SU-DHL-6 (cell line): ENCODE data around the gene CATSPERB.

ENCODE experiments used
- H2AFZ ChIP-seq: fragments of 200-600 bp; sonication (generic); 2 replicates; pipeline ENCODE4 v1.6.1; 2014; ENCODE audit warnings: low read depth, mild to moderate bottlenecking, moderate library complexity, mixed read lengths, antibody characterized with exemption, low read length; ENCODE audit not compliant: severe bottlenecking
- H3F3A ChIP-seq: fragments of 200-600 bp; shearing (Covaris generic); 2 replicates; pipeline ENCODE4 v1.6.0; 2016; ENCODE audit warnings: antibody characterized with exemption, mild to moderate bottlenecking; ENCODE audit not compliant: insufficient read depth
- H3K27ac ChIP-seq: fragments of 200-600 bp; sonication (generic); 2 replicates; pipeline ENCODE4 v1.5.1; 2016; ENCODE audit warnings: low read depth, mild to moderate bottlenecking, low read length, moderate library complexity, mixed read lengths
- H3K27me3 ChIP-seq: fragments of 200-600 bp; sonication (generic), shearing (Covaris generic); 2 replicates; pipeline ENCODE4 v1.6.0; 2014; ENCODE audit warnings: mild to moderate bottlenecking, low read length
- H3K36me3 ChIP-seq: fragments of 200-600 bp; sonication (generic); 2 replicates; pipeline ENCODE4 v1.6.1; 2014; ENCODE audit warnings: mild to moderate bottlenecking, low read length, mixed read lengths
- H3K4me2 ChIP-seq: fragments of 300-600, 200-600 bp; shearing (Covaris generic), sonication (generic); 2 replicates; pipeline ENCODE4 v1.6.0; 2014; ENCODE audit warnings: low read length, low read depth, mild to moderate bottlenecking; ENCODE audit not compliant: poor library complexity, severe bottlenecking
- H3K4me3 ChIP-seq: fragments of 200-600 bp; sonication (generic); 2 replicates; pipeline ENCODE4 v1.5.1; 2014; ENCODE audit warnings: antibody characterized with exemption, low read length, mild to moderate bottlenecking, mixed read lengths; ENCODE audit not compliant: insufficient read depth, poor library complexity, severe bottlenecking
- H3K79me2 ChIP-seq: fragments of 200-600 bp; sonication (generic); 2 replicates; pipeline ENCODE4 v1.6.1; 2014; ENCODE audit warnings: mild to moderate bottlenecking, low read length, moderate library complexity; ENCODE audit not compliant: insufficient read depth
- H3K9ac ChIP-seq: fragments of 200-600 bp; sonication (generic); 2 replicates; pipeline ENCODE4 v1.7.0; 2014; ENCODE audit warnings: mild to moderate bottlenecking, low read length
- H3K9me2 ChIP-seq: fragments of 200-600 bp; sonication (generic); replicated peaks from 2 replicates; pipeline ENCODE4 v1.6.1; 2014; ENCODE audit warnings: low read length; ENCODE audit not compliant: insufficient read depth
- H3K9me3 ChIP-seq: fragments of 200-600 bp; sonication (generic); 2 replicates; pipeline ENCODE4 v1.6.1; 2014; ENCODE audit warnings: low read length, mixed read lengths; ENCODE audit not compliant: insufficient read depth
- H4K20me1 ChIP-seq: fragments of 200-600 bp; sonication (generic); 2 replicates; pipeline ENCODE4 v1.6.1; 2014; ENCODE audit warnings: low read depth, mild to moderate bottlenecking, antibody characterized with exemption, low read length, moderate library complexity, mixed read lengths
- EZH2phosphoT487 ChIP-seq: fragments of 200-600 bp; sonication (generic), shearing (Covaris generic); conservative IDR thresholded peaks from 2 replicates; pipeline ENCODE4 v1.6.1; 2018; ENCODE audit warnings: mild to moderate bottlenecking, antibody characterized with exemption, low read length, moderate library complexity, mixed read lengths
- TF ChIP-seq, protein P1 (sequence below): fragments of 200-600 bp; sonication (generic); IDR thresholded peaks from one replicate; pipeline ENCODE4 v1.5.1; 2017; ENCODE audit warnings: antibody characterized with exemption, mild to moderate bottlenecking, low read length, moderate library complexity; ENCODE audit not compliant: insufficient read depth, poor library complexity, severe bottlenecking

CATSPERB gene

GRCh38 chr14:91555531-91555930 lies 176.4 kb downstream of the CATSPERB start:
- Histone ChIP-seq H3K36me3 (no peaks in the 10 kb centered on the region), H3K4me2 (no peak overlapping the region), H3K79me2 (no peaks in the 10 kb centered on the region), H3K9me2 (no peaks in the 10 kb centered on the region), H4K20me1 (no peaks in the 10 kb centered on the region), H3K27ac (no peak overlapping the region), H2AFZ (no peak overlapping the region), H3K9me3 (no peaks in the 10 kb centered on the region), H3K27me3 (no peaks in the 10 kb centered on the region), H3K9ac (no peak overlapping the region), H3F3A (no peaks in the 10 kb centered on the region), H3K4me3 (no peak overlapping the region)
- TF ChIP-seq, protein P1, sequence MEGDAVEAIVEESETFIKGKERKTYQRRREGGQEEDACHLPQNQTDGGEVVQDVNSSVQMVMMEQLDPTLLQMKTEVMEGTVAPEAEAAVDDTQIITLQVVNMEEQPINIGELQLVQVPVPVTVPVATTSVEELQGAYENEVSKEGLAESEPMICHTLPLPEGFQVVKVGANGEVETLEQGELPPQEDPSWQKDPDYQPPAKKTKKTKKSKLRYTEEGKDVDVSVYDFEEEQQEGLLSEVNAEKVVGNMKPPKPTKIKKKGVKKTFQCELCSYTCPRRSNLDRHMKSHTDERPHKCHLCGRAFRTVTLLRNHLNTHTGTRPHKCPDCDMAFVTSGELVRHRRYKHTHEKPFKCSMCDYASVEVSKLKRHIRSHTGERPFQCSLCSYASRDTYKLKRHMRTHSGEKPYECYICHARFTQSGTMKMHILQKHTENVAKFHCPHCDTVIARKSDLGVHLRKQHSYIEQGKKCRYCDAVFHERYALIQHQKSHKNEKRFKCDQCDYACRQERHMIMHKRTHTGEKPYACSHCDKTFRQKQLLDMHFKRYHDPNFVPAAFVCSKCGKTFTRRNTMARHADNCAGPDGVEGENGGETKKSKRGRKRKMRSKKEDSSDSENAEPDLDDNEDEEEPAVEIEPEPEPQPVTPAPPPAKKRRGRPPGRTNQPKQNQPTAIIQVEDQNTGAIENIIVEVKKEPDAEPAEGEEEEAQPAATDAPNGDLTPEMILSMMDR = no peak
- no peak for TF ChIP-seq EZH2phosphoT487

DNA sequence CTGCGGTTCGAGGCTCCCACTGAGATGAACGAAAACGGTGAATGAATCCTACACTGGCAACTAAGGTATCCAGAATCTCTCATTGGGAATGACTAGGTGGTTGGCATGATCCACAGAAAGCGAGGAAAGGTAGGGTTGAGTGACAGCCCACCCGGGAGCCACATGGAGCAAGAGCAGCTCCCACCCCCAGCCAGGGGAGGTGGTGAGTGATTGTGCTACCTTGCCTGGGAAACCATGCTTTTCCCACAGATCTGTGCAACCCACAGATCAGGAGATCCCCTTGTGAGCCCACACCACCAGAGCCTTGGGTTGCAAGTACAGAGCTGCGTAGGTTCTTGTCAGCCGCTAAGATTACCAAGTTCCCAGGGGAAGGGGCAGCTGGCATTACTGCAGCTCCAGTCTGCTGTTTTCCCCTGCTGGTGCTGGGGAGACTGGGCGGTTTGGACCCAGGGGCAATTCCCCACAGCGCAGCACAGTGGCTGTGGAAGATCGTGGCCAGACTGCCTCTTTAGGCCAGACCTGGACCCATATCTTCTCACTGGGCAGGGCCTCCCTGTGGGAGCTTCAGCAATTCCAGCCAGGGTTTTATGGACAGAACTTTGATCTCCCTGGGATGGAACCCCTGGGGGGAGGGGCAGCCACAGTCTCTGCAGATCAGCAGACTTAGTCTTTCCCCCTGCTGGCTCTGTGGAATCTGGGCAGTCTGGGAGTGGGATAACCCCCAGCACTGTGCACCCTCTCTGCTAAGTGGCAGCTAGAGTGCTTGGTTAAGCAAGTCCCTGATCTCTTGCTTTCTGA lies 177.2 kb downstream of the CATSPERB start:
- H3K9ac ChIP-seq = no peak overlapping the region

DNA sequence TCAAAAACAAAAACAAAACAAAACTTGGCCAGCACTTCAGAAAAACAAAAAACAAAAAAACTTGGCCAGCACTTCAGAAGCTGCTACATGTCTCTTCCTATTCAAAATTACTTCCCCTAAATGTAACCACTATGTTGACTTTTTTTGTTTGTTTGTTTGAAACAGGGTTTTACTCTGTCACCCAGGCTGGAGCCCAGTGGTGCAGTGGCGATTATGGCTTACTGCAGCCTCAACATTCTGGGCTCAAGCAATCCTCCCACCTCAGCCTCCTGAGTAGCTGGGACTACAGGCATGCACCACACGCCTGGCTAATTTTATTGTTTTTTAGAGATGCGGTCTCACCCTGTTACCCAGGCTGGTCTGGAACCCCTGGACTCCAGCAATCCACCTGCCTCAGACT lies 183.8 kb downstream of the CATSPERB start:
- no peak overlapping the region for H3K4me3 ChIP-seq
- no peaks in the 10 kb centered on the region for H3K27me3 ChIP-seq
- H4K20me1 ChIP-seq = no peaks in the 10 kb centered on the region
- no peaks in the 10 kb centered on the region for H3F3A ChIP-seq
- H2AFZ ChIP-seq = no peak overlapping the region
- H3K9me3 ChIP-seq = no peaks in the 10 kb centered on the region
- no peaks in the 10 kb centered on the region for H3K79me2 ChIP-seq
- no peak overlapping the region for H3K9ac ChIP-seq
- no peak overlapping the region for H3K27ac ChIP-seq
- no peaks in the 10 kb centered on the region for H3K36me3 ChIP-seq
- TF ChIP-seq, protein P1 = no peak
- no peak for TF ChIP-seq EZH2phosphoT487
- H3K4me2 ChIP-seq = no peak overlapping the region
- H3K9me2 ChIP-seq = no peaks in the 10 kb centered on the region

More for the DNA sequence above, 177.2 kb downstream of the CATSPERB start:
- no peaks in the 10 kb centered on the region for H4K20me1 ChIP-seq
- H3K4me2 ChIP-seq = no peak overlapping the region
- no peak overlapping the region for H2AFZ ChIP-seq
- TF ChIP-seq, protein P1 = no peak
- no peak for TF ChIP-seq EZH2phosphoT487
- no peaks in the 10 kb centered on the region for H3K27me3 ChIP-seq
- no peaks in the 10 kb centered on the region for H3K9me2 ChIP-seq
- H3F3A ChIP-seq = no peaks in the 10 kb centered on the region
- no peaks in the 10 kb centered on the region for H3K9me3 ChIP-seq
- H3K36me3 ChIP-seq = no peaks in the 10 kb centered on the region
- H3K79me2 ChIP-seq = no peaks in the 10 kb centered on the region
- H3K27ac ChIP-seq = no peak overlapping the region
- no peak overlapping the region for H3K4me3 ChIP-seq
